HG02885 (cell line): ENCODE results near the gene LYRM4.

Source experiments
- ATAC-seq: cut with Tn5 transposase; IDR thresholded peaks from one replicate; pipeline ENCODE4 v1.9.1; 2021; ENCODE audit warnings: mild to moderate bottlenecking; ENCODE audit not compliant: unreplicated experiment, poor library complexity

Gene LYRM4

GRCh38 chr6:5260661-5261544 is at the start of gene LYRM4, which contains the start of gene FARS2:
LYRM4 (minus strand) TSS chr6:5260950; CDS start chr6:5260733, 217 bp downstream.
FARS2 (plus strand) TSS chr6:5261513.
- ATAC-seq: peak; percentile 75

- ATAC-seq: no peak
Observed at GRCh38 chr6:5308066-5308465, 47.3 kb upstream of the LYRM4 start.

- no peak for ATAC-seq
Observed at GRCh38 chr6:5307058-5307457, 46.3 kb upstream of the LYRM4 start.

GRCh38 chr6:5305968-5306626 is 45.3 kb upstream of the LYRM4 start:
- no peak for ATAC-seq

- ATAC-seq: no peak
Observed at GRCh38 chr6:5303682-5304081, 42.9 kb upstream of the LYRM4 start.

GRCh38 chr6:5302995-5303622 is 42.4 kb upstream of the LYRM4 start:
- peak; percentile 80 for ATAC-seq

GRCh38 chr6:5302220-5302946 is 41.6 kb upstream of the LYRM4 start:
- peak; percentile 83 for ATAC-seq

GRCh38 chr6:5300206-5300764 is 39.5 kb upstream of the LYRM4 start:
- no peak for ATAC-seq

- ATAC-seq: no peak
Observed at GRCh38 chr6:5295623-5296022, 34.9 kb upstream of the LYRM4 start.

- ATAC-seq: no peak
Observed at GRCh38 chr6:5294392-5295211, 33.9 kb upstream of the LYRM4 start.

GRCh38 chr6:5293692-5294091 is 32.9 kb upstream of the LYRM4 start:
- ATAC-seq: no peak

GRCh38 chr6:5292154-5292553 is 31.4 kb upstream of the LYRM4 start:
- no peak for ATAC-seq

- ATAC-seq: no peak
Observed at GRCh38 chr6:5290500-5290899, 29.8 kb upstream of the LYRM4 start.

- ATAC-seq: no peak
Observed at GRCh38 chr6:5290097-5290496, 29.3 kb upstream of the LYRM4 start.

GRCh38 chr6:5287966-5288297 is 27.2 kb upstream of the LYRM4 start:
- no peak for ATAC-seq

- no peak for ATAC-seq
Observed at GRCh38 chr6:5287205-5287965, 26.6 kb upstream of the LYRM4 start.

- no peak for ATAC-seq
Observed at GRCh38 chr6:5286780-5287179, 26.0 kb upstream of the LYRM4 start.

- ATAC-seq: no peak
Observed at GRCh38 chr6:5285526-5285925, 24.8 kb upstream of the LYRM4 start.

GRCh38 chr6:5285081-5285480 is 24.3 kb upstream of the LYRM4 start:
- no peak for ATAC-seq
